Measurements from ENCODE around the gene SYVN1.

Gene SYVN1

GRCh38 chr11:65077451-65077850 is 56.9 kb downstream of the SYVN1 start:
- H3K36me3 Mint-ChIP-seq = peaks cover 70% of the 10 kb centered on the region
- ATAC-seq (no peak), DNase-seq (ENCODE audit: low spot score in 2 of 2) (no peak)
- H3K27ac Mint-ChIP-seq = no peak overlapping the region
- no peak overlapping the region for H3K4me3 Mint-ChIP-seq
- peaks cover 29% of the 10 kb centered on the region for H3K4me1 Mint-ChIP-seq
- no peaks in the 10 kb centered on the region for H3K9me3 Mint-ChIP-seq
